OCI-LY7 (cell line): Measurements from ENCODE around the gene MTUS2. TPM values are rescaled to one million over a fixed set of nuclear protein-coding genes. Genes with fewer than 3 reads are reported as not detected.

Experiments
- BruUV-seq: library from RNA; stranded (reverse); fragments of 400-500 nt; replicated peaks from 2 replicates; lab custom pipeline; 2021; lab: Mats Ljungman, UMichigan
- CTCF ChIA-PET: fragments of 300-600 bp; sonication (Branson Sonifier 250); formaldehyde crosslinking; loops from one replicate; lab custom pipeline; 2022; ENCODE audit warnings: antibody characterized with exemption; ENCODE audit not compliant: unreplicated experiment; lab: Charles Lee
- POLR2A ChIA-PET: fragments of 300-600 bp; sonication (Branson Sonifier 250); formaldehyde crosslinking; loops from one replicate; lab custom pipeline; 2022; ENCODE audit warnings: antibody characterized with exemption; lab: Charles Lee
- DNase-seq: peaks from one replicate; pipeline ENCODE4 v3.0.0-alpha.2; 2015; ENCODE audit warnings: low spot score
- H2AFZ ChIP-seq: fragments of 200-600 bp; sonication (generic), shearing (Covaris generic); 2 replicates; pipeline ENCODE4 v1.6.1; 2014; ENCODE audit warnings: mild to moderate bottlenecking, antibody characterized with exemption, low read length, moderate library complexity
- H3K27ac ChIP-seq: fragments of 200-600 bp; sonication (generic); 2 replicates; pipeline ENCODE4 v1.5.1; 2014; ENCODE audit warnings: mixed run types, low read depth, mild to moderate bottlenecking, moderate library complexity, low read length, inconsistent platforms; ENCODE audit not compliant: poor library complexity, severe bottlenecking
- H3K36me3 ChIP-seq: fragments of 200-600 bp; sonication (generic); 2 replicates; pipeline ENCODE4 v1.6.1; 2014; ENCODE audit warnings: mild to moderate bottlenecking, antibody characterized with exemption, low read length, moderate library complexity, mixed read lengths; ENCODE audit not compliant: insufficient read depth
- H3K4me1 ChIP-seq: fragments of 200-600 bp; sonication (generic); 2 replicates; pipeline ENCODE4 v1.5.1; 2014; ENCODE audit warnings: mild to moderate bottlenecking, low read length; ENCODE audit not compliant: insufficient read depth, poor library complexity, severe bottlenecking
- H3K4me2 ChIP-seq: fragments of 200-600 bp; sonication (generic); 2 replicates; pipeline ENCODE4 v1.6.1; 2014; ENCODE audit warnings: mild to moderate bottlenecking, low read length
- H3K4me3 ChIP-seq: fragments of 200-600 bp; sonication (generic); 2 replicates; pipeline ENCODE4 v1.5.1; 2014; ENCODE audit warnings: mild to moderate bottlenecking, low read depth, low read length; ENCODE audit not compliant: poor library complexity, severe bottlenecking
- H3K79me2 ChIP-seq: fragments of 200-600 bp; sonication (generic); 2 replicates; pipeline ENCODE4 v1.6.1; 2016; ENCODE audit warnings: low read depth, mild to moderate bottlenecking, low read length, moderate library complexity, mixed read lengths; ENCODE audit not compliant: insufficient read depth
- H3K9me2 ChIP-seq: fragments of 200-600 bp; sonication (generic); 2 replicates; pipeline ENCODE4 v1.6.1; 2016; ENCODE audit warnings: mild to moderate bottlenecking, low read length, mixed read lengths; ENCODE audit not compliant: insufficient read depth
- H3K9me3 ChIP-seq: fragments of 200-600 bp; sonication (generic); 2 replicates; pipeline ENCODE4 v1.6.1; 2014; ENCODE audit warnings: mild to moderate bottlenecking, mixed run types, low read length, mixed read lengths
- H4K20me1 ChIP-seq: fragments of 200-600 bp; sonication (generic); 2 replicates; pipeline ENCODE4 v1.6.1; 2014; ENCODE audit warnings: mild to moderate bottlenecking, antibody characterized with exemption, low read length, moderate library complexity, mixed read lengths; ENCODE audit not compliant: insufficient read depth
- EZH2phosphoT487 ChIP-seq: fragments of 200-600 bp; sonication (generic); IDR thresholded peaks from 2 replicates; pipeline ENCODE4 v1.6.1; 2018; ENCODE audit warnings: low read depth, borderline replicate concordance, mild to moderate bottlenecking, mixed run types, antibody characterized with exemption, low read length, moderate library complexity, mixed read lengths
- intact Hi-C: fragments of 100-400 bp; cut with micrococcal nuclease; formaldehyde crosslinking; loops from one replicate; pipeline ENCODE4 v1.10.0; 2022; ENCODE audit not compliant: unreplicated experiment
- total RNA-seq, 2 experiments: library from RNA; depleted of rRNA in 1 of 2; stranded (reverse); fragments of >200 nt in 1 of 2; shearing (Covaris generic) in 1 of 2; gene quantifications; 2 replicates each; pipeline ENCODE4 v1.2.3, GENCODE V29; 2014 to 2022
- TF ChIP-seq, protein P1 (sequence below): fragments of 200-600 bp; sonication (generic); conservative IDR thresholded peaks from 2 replicates; pipeline ENCODE4 v1.5.1; 2014; ENCODE audit warnings: mild to moderate bottlenecking, antibody characterized with exemption, low read length, moderate library complexity, mixed read lengths

The MTUS2 gene
- total RNA-seq, 2 experiments from 2014 or later = 0.16 to 9.8 TPM

DNA sequence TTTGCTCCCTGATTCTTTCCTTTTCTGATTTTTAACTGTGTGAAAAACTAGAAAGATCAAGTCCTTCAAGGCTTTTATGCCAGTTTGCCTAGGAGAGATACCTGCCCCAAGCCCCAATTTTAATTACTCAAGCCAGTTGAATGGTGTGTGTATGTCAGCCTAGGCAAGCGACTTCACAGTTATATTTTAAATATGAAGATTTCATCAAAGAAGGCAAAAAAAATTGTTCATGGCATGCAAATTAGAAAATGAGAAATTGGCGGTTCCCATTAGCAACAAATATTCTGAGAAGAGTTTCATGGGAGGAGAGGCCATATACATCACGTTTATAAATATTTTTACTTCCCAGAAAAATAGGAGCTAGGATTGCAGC lies 607.8 kb downstream of the MTUS2 start:
- H3K36me3 ChIP-seq = no peaks in the 10 kb centered on the region
- H2AFZ ChIP-seq = no peak overlapping the region; the same call in 1 of the 2 replicates
- TF ChIP-seq EZH2phosphoT487 = 0 out of 2 replicates have a peak, but pooled peaks have one; percentile 49
- TF ChIP-seq, protein P1, sequence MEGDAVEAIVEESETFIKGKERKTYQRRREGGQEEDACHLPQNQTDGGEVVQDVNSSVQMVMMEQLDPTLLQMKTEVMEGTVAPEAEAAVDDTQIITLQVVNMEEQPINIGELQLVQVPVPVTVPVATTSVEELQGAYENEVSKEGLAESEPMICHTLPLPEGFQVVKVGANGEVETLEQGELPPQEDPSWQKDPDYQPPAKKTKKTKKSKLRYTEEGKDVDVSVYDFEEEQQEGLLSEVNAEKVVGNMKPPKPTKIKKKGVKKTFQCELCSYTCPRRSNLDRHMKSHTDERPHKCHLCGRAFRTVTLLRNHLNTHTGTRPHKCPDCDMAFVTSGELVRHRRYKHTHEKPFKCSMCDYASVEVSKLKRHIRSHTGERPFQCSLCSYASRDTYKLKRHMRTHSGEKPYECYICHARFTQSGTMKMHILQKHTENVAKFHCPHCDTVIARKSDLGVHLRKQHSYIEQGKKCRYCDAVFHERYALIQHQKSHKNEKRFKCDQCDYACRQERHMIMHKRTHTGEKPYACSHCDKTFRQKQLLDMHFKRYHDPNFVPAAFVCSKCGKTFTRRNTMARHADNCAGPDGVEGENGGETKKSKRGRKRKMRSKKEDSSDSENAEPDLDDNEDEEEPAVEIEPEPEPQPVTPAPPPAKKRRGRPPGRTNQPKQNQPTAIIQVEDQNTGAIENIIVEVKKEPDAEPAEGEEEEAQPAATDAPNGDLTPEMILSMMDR = no peak
- intact Hi-C loops = no loop called here
- no peak overlapping the region for H3K27ac ChIP-seq
- POLR2A ChIA-PET = no interaction called here
- peak overlapping the region; percentile 52 for H3K4me2 ChIP-seq
- BruUV-seq = no TSS peak
- CTCF ChIA-PET = no interaction called here
- peaks cover 17% of the 10 kb centered on the region for H3K4me1 ChIP-seq
- H3K4me3 ChIP-seq = peak overlapping the region; percentile 54
- no peaks in the 10 kb centered on the region for H3K79me2 ChIP-seq
- H3K9me2 ChIP-seq = no peaks in the 10 kb centered on the region
- no peak for DNase-seq
- H3K9me3 ChIP-seq = no peaks in the 10 kb centered on the region
- H4K20me1 ChIP-seq = no peaks in the 10 kb centered on the region

DNA sequence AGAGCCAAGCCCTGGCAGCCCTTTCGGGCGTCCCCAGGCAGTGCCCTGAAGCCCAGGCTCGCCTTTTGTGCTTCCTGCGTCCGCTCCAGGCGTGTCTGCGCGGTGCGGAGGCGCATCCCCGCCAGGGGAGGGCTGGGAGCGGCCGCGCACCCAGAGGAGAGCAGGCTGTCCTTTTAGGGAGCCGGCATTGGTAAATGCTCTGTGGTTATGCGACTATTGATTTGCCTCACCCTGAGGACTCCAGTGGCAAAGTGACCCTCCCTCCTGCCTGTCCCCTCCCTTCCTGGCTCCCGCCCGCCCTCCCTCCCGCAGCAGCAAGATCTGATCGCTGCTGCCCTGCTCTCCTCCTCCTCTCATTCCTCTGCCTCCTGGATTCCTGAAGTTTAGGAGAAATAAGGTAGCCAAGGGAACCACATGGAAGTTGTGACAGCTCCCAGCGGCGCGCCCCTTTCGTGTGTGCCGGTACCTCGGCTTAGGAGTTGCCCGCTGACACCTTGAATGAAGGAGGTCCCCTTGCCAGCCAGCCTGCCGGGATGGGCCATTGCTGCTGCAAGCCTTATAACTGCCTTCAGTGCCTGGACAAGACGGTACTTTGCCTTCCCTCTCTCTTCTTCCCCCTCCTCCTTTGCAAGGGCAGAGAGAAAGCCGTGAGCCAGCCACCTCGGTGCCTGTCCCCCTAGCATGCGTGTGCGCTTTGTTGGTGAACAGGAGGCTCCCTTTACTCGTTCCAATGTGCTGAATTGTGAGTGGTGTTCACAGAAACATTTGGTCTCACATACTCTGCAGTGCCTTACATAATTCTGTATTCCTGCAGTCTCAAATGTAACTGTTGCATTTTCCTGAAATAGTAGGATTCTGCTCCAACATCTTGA lies 608.4 kb downstream of the MTUS2 start:
- ChIA-PET CTCF (no interaction called here), POLR2A (no interaction called here)
- TSS peak; percentile 71 for BruUV-seq
- no peaks in the 10 kb centered on the region for H3K9me2 ChIP-seq
- peak overlapping the region; percentile 21 for H2AFZ ChIP-seq
- TF ChIP-seq, protein P1 = no peak
- no peak for TF ChIP-seq EZH2phosphoT487
- peak overlapping the region; percentile 52 for H3K4me2 ChIP-seq
- no peaks in the 10 kb centered on the region for H4K20me1 ChIP-seq
- intact Hi-C loops = no loop called here
- H3K9me3 ChIP-seq = no peaks in the 10 kb centered on the region
- H3K4me3 ChIP-seq = peak overlapping the region; percentile 54
- no peaks in the 10 kb centered on the region for H3K36me3 ChIP-seq
- no peak for DNase-seq
- no peak overlapping the region for H3K27ac ChIP-seq
- H3K79me2 ChIP-seq = no peaks in the 10 kb centered on the region
- H3K4me1 ChIP-seq = peaks cover 23% of the 10 kb centered on the region
